ENCODE results near the gene OR51B4.
"Not testable (repeated sequence)": the region's sequence is repeated elsewhere in the genome, so short reads cannot be mapped to it uniquely, and the experiment has no call there.

Gene OR51B4

DNA sequence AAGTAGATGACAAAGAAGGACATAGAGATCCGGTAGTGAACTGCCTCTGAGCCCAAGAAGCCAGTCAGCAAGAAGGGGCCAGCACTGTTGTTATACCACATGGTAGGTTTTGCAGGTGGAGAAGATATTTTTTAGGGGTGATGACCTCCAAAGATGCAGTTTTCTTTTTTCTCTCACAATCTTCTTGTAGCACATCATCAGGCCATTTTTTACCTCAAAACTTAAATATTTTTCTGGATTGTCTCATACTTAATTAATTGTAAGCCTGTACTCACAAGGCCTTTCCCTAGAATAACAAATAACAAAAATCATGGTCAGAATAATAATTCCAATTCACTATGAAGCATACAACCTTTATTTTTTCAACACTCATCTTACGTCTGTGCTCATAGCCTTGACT, at the start of gene OR51B4:
TSS of gene OR51B4 (minus strand) at position 101 of the 400 bp plus-strand sequence. CDS start at position 101, 0 bp downstream.
- DNase-seq (ENCODE audit: low spot score) = no peak

DNA sequence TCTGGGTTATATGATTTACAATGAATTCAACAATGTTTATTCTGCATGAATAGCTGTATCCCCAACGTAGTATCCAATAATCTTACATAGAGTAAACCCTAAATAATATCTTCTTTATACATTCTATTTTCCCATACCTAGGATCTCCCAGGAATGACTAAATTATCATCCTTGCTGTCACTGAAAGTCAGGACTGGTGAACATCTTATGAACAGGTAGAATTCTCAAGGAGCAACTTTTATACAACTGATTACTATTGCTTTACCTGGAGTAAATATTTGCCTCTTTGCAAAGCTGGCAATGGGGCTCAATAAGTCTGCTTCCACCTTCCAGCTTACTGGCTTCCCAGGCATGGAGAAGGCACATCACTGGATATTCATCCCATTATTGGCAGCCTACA, 49.5 kb upstream of the OR51B4 start, which contains the start of gene OR51B6:
TSS of gene OR51B6 (plus strand) at position 301 of the 400 bp plus-strand sequence. CDS start at position 301, 0 bp downstream.
- no peak for DNase-seq (ENCODE audit: low spot score)

DNA sequence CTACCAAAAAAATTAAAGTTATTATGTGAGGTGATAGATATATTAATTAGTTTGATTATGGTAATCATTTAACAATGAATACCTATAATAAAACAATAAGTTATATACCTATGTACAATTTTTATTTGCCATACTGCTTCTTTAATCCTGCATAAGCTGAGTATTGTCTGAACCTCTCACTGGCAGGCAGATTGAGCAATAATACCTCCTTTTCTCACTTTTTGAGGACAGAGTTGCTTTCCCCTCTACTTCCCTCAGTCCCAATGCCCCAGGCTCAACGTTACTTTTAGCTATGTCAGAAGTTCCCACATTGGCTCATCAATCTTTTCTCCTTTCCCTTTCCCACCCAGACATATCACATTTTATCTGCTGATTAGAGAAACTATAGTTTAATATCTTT, 47.8 kb upstream of the OR51B4 start:
- no peak for DNase-seq (ENCODE audit: low spot score)

- no peak for DNase-seq (ENCODE audit: low spot score)
Observed at GRCh38 chr11:5348551-5349194, 46.9 kb upstream of the OR51B4 start.

DNA sequence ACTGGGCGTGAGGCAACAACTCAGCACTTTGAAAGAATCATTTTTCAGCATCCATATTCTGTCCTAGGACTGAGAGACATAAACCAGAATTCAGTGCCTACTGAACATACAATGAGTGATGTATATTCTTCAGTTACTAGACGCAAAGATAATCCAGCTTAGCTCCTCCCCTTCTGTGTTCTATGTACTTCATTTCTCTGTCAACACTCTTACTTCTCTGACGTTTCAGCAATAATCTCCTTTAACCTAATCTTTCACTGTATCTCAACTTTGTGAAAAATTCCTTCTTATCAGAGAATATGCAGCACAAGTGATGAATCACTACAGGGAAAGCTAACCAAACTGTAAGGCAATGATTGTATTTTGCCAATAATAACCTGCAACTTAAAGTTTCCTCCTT, 44.1 kb upstream of the OR51B4 start:
- DNase-seq (ENCODE audit: low spot score) = no peak

- no peak for DNase-seq (ENCODE audit: low spot score)
Observed at GRCh38 chr11:5343474-5344335, 42.0 kb upstream of the OR51B4 start, which contains the start of gene OR51B5. Gene OR51B5 (minus strand): TSS chr11:5343524. CDS start chr11:5343524, 0 bp downstream.

DNA sequence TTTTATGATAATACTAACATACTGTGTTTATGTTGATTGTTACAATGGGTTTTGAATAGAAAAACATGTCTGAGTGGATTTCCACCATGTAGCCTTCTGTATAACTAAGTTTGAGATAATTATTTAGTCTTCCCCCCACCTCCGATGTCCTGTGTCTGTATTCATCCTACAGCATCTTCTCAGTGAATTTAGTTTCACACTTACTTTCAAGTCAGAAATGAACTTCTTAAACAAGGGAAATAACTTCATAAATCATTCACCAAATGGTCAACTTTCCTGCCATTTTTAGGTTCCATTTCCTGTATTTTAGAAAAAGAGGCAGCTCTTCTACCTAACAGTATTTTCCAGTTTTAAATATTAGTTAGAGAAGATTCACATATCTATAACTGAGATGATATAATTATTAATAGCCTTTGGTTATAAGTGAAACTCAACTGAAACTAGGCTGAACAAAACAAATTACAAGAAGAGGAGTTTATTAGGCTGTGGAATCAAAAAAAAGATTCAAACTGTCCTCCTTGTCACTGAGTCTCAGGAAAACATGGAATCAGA, 38.1 kb upstream of the OR51B4 start:
- DNase-seq (ENCODE audit: low spot score) = no peak

- not testable (repeated sequence) for DNase-seq (ENCODE audit: low spot score)
Observed at GRCh38 chr11:5337253-5337652, 35.5 kb upstream of the OR51B4 start.

- DNase-seq (ENCODE audit: low spot score) = no peak
Observed at GRCh38 chr11:5336331-5336730, 34.6 kb upstream of the OR51B4 start.

GRCh38 chr11:5335170-5335569, 33.4 kb upstream of the OR51B4 start:
- DNase-seq (ENCODE audit: low spot score) = no peak

GRCh38 chr11:5324197-5324596, 22.5 kb upstream of the OR51B4 start, which contains the start of gene OR51B2:
Gene OR51B2 (minus strand): TSS chr11:5324297. CDS start chr11:5324297, 0 bp downstream.
- DNase-seq (ENCODE audit: low spot score) = no peak

GRCh38 chr11:5317292-5317691, 15.5 kb upstream of the OR51B4 start:
- DNase-seq (ENCODE audit: low spot score) = no peak

GRCh38 chr11:5313326-5314023, 11.7 kb upstream of the OR51B4 start:
- DNase-seq (ENCODE audit: low spot score) = not testable (repeated sequence)

- no peak for DNase-seq (ENCODE audit: low spot score)
Observed at GRCh38 chr11:5310423-5310822, 8.7 kb upstream of the OR51B4 start.

GRCh38 chr11:5307256-5308019, 5.7 kb upstream of the OR51B4 start:
- no peak for DNase-seq (ENCODE audit: low spot score)

GRCh38 chr11:5304046-5304445, 2.3 kb upstream of the OR51B4 start:
- DNase-seq (ENCODE audit: low spot score) = no peak

GRCh38 chr11:5303626-5304025, 1.9 kb upstream of the OR51B4 start:
- no peak for DNase-seq (ENCODE audit: low spot score)

GRCh38 chr11:5300251-5300650, 1.5 kb downstream of the OR51B4 start:
- DNase-seq (ENCODE audit: low spot score) = no peak

DNA sequence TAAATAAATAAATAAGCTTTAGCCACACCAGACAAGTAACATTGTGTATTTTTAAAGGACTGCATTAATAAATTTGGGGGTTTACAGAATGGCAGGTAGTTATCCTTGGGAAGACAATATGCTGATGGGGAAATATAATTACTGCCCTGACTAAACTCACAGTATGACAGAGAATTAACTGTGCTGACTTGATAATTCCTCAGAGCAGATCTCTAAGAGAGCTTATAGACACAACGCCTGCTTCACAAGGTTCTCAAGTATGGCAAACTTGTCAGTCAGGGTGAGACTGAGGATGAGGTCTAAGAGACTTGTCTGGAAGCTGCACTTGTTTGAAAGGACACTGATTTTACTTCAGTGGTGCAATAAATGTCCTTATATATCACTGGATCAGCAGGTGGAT, 3.3 kb downstream of the OR51B4 start:
- DNase-seq (ENCODE audit: low spot score) = no peak

DNA sequence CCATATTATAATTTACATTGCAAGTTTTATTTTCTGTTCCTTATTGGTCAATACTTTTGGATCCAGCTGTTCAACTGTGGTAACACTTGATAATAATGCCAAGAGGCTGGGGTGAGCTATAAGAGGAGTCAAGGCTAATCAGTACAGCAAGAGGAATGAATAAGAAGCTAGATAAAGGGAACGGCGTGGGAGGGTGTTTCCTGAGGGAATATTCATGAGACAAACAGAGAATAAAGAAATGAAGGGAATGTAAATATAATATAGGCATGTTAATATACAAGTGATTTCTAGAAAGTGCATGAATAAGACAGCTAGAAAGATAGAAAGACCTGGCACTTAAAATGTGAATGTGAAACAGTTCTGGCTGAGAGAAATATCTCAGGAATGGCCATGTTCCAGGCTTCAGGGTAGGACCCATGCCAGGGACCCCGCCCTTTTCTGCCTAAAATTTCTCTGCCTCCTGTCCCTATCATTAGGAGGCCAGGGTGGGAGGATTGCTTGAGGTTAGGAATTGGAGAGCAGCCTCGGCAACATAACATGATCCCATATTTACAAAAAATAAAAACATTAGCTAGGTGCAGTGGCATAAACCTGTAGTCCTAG, 3.9 kb downstream of the OR51B4 start:
- DNase-seq (ENCODE audit: low spot score) = no peak

All from CD4-positive, alpha-beta T cell treated with Interleukin-2 at 100 ng/mL for 4 hours (primary cell).